Measurements from ENCODE around the gene BLOC1S5. TPM values are rescaled to one million over a fixed set of nuclear protein-coding genes. Genes with fewer than 3 reads are reported as not detected.
"Not testable (repeated sequence)": the region's sequence is repeated elsewhere in the genome, so short reads cannot be mapped to it uniquely, and the experiment has no call there.

The BLOC1S5 gene
- total RNA-seq, 1 donor from 2014 or later, result 22.3 TPM

- DNase-seq, result no peak
Measured at GRCh38 chr6:8080362-8081151, 16.4 kb upstream of the BLOC1S5 start.

- no peak for DNase-seq
Measured at GRCh38 chr6:8079126-8079525, 14.9 kb upstream of the BLOC1S5 start.

- no peak for DNase-seq
Measured at GRCh38 chr6:8077991-8078390, 13.8 kb upstream of the BLOC1S5 start.

GRCh38 chr6:8075704-8076103, 11.5 kb upstream of the BLOC1S5 start:
- DNase-seq, result no peak

- no peak for DNase-seq
Measured at GRCh38 chr6:8075185-8075584, 11.0 kb upstream of the BLOC1S5 start.

- DNase-seq, result no peak
Measured at GRCh38 chr6:8074213-8074612, 10.0 kb upstream of the BLOC1S5 start.

GRCh38 chr6:8073758-8074157, 9.6 kb upstream of the BLOC1S5 start:
- no peak for DNase-seq

- no peak for DNase-seq
Measured at GRCh38 chr6:8070718-8071117, 6.5 kb upstream of the BLOC1S5 start.

- no peak for DNase-seq
Measured at GRCh38 chr6:8069631-8070284, 5.6 kb upstream of the BLOC1S5 start.

GRCh38 chr6:8069151-8069550, 5.0 kb upstream of the BLOC1S5 start:
- DNase-seq, result no peak

GRCh38 chr6:8066108-8066507, 1.9 kb upstream of the BLOC1S5 start:
- no peak for DNase-seq

GRCh38 chr6:8065519-8065911, 1.3 kb upstream of the BLOC1S5 start:
- no peak for DNase-seq

GRCh38 chr6:8064638-8065518, 689 bp upstream of the BLOC1S5 start:
- DNase-seq, result no peak

GRCh38 chr6:8061736-8062135, 2.5 kb downstream of the BLOC1S5 start:
- DNase-seq, result no peak

- no peak for DNase-seq
Measured at GRCh38 chr6:8060346-8060745, 3.8 kb downstream of the BLOC1S5 start.

- peak; percentile 48 for DNase-seq
Measured at GRCh38 chr6:8059129-8059528, 5.1 kb downstream of the BLOC1S5 start.

GRCh38 chr6:8057793-8058192, 6.4 kb downstream of the BLOC1S5 start:
- no peak for DNase-seq

GRCh38 chr6:8057263-8057662, 6.9 kb downstream of the BLOC1S5 start:
- DNase-seq, result no peak

GRCh38 chr6:8054276-8054675, 9.9 kb downstream of the BLOC1S5 start:
- no peak for DNase-seq

- DNase-seq, result peak; percentile 53
Measured at GRCh38 chr6:8047541-8048292, 16.5 kb downstream of the BLOC1S5 start.

- DNase-seq, result not testable (repeated sequence)
Measured at GRCh38 chr6:8045769-8046168, 18.4 kb downstream of the BLOC1S5 start.

- DNase-seq, result no peak
Measured at GRCh38 chr6:8043221-8043620, 21.0 kb downstream of the BLOC1S5 start.

Measured in tongue (tissue), 2 donors.